Stimulated activated CD4-positive, alpha-beta T cell treated with anti-CD3 and anti-CD28 coated beads, Interleukin-1b, Interleukin-23, amount 100 ng/mL, for 4 hours (primary cell): ENCODE data around the gene SEMA5A.

Experiments used
- DNase-seq, 2 donors: peaks; one replicate each; pipeline ENCODE4 v3.0.0-alpha.2; 2020; ENCODE audit warnings: low read depth in 2 of 2

Gene SEMA5A

DNA sequence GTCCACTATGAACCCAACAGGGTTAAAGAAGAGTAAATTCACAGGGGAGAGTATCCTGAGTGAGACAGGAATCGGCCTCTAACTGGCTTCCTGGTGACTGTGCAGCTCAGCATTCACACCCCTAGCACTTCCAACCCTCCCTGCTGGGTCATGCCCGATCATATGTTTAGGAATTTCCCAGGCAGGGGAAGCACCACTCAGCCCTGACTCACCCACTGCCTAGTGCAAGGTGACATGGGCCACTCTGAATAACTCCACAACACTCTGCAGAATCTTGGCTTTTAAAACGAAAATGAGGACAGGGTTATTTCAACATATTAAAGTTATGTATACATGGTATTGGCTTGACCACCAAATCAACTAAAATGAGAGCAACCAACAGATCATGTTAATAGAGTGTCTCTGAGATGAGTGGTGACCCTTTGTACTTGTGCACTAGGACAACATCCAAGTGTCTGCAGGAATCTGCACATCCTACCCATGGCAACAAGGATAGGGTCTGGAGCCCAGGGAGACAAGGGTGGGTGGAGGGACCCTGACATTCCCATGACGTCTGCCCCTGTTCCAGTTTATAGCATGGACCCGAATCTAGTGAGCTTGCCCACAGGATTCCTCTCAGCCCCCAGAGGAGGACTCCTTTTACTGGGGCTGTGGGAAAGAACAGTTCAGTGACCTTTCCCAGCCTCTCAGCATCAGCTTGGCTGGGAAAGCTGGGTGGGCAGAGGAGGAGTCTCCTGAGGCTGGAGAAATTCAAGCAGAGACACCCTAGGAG, 485.8 kb downstream of the SEMA5A start:
- DNase-seq: no peak

GRCh38 chr5:9058666-9059065, 487.2 kb downstream of the SEMA5A start:
- DNase-seq: no peak

DNA sequence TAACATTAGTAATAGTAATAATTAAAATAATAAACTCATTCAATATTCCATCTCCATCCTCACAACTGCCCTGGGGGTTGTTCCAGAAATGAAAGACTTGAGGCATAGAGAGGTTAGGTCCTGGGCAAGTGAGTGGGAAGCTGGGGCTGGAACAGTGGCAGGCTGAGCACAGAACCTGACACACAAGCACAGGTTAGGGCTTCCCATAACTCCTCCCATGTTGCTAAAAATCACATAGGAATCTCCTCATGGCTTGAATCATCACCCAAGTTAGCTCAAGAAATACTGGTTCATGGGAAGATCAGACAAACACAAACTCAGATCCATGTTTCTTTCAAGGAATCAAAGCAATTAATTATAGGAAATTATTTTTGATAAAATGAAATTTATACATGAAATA, 487.7 kb downstream of the SEMA5A start:
- DNase-seq: no peak

- no peak for DNase-seq
Measured at GRCh38 chr5:9057406-9058000, 488.4 kb downstream of the SEMA5A start.

DNA sequence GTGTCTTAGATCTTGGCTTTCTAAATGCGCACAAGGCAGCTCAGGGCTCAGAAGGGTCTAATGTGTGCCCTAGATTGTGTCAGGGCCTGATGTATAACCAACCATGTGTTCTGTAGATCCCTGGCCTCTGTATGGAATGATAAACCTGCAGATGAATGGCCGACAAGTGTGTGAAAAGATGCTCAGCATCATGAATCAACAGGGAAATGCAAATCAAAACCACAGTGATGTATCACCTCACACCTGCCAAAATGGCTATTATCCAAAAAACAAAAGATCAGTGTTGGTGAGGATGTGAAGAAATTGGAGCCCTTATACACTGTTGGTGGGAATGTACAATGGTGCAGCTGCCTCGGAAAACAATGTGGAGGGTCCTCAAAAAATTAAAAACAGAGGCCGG, 489.8 kb downstream of the SEMA5A start:
- DNase-seq: no peak

DNA sequence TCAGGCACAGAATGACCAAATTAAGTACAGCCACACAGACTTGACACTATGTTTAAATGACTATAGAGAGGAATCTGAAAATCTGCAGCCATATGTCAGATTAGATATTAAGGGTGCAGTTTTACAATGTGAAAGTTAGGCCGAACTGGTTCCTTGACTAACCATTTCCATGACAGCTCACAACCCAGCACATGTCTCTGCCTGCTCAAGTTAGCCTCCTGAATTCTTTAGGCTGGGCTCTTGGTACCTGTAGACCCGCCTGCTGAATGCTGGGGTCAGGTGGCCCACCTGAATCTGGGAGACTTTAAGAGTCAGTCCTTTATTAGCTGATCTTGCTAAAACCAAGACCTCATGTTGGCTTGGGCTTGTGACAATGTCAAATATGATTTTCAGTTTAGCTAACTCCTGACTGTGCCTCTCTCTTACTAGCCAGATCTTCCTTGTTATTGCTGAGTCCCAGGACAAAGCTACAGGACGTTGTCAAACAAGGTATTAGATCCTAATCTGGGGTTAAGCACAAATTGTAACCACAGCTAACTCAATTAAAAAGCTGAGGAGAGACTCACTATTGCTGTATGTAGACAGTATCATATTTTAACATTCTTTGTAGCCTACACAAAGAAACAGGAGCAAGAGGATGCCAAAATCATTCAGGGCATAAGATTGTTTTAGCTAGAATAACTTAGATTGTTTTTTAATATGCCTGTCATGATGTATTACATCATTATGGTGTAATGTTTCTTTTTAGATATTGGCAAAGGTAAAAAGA, 490.9 kb downstream of the SEMA5A start:
- DNase-seq: no peak

GRCh38 chr5:9054322-9054721, 491.6 kb downstream of the SEMA5A start:
- DNase-seq: no peak

DNA sequence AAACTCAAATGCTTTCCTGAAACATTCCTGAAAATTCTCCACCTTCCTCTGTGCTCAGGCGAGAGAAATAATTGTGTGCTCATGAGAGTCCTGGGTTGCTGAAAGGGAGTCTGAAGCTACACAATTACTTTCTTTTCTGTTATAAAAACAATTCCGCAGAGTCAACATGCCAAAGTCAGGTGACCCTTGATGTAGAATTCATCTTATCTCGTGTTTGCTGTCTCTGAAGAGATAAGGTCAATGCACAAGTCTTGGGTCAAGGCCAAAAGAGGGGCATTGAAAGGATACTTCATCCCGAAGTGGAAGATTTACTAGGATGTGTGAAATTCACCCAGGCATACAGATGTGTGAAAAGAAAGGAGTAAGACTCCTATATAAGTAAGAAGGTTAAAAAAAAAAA, 493.5 kb downstream of the SEMA5A start:
- no peak for DNase-seq

GRCh38 chr5:9051779-9052178, 494.1 kb downstream of the SEMA5A start:
- no peak for DNase-seq

DNA sequence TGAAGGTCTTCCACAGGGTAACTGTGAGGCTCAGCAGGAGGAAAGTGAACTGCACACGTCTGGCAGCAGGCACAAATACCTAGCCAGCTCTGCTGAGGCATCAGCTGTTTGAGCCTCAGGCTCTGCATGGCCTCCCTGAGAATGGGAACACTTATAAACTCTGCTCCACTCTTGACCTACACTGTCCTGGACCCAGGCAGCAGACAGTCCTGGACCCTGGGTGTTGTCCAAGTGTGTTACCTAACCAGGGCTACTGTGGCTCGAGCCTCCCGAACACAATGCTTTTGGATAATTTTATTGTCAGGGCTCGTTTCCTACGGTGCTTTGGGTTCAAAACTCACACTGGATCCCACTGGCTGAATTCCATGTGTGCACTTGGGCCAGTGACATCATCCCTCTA, 497.9 kb downstream of the SEMA5A start:
- no peak for DNase-seq

GRCh38 chr5:9046756-9047481, 499.0 kb downstream of the SEMA5A start:
- DNase-seq: no peak

DNA sequence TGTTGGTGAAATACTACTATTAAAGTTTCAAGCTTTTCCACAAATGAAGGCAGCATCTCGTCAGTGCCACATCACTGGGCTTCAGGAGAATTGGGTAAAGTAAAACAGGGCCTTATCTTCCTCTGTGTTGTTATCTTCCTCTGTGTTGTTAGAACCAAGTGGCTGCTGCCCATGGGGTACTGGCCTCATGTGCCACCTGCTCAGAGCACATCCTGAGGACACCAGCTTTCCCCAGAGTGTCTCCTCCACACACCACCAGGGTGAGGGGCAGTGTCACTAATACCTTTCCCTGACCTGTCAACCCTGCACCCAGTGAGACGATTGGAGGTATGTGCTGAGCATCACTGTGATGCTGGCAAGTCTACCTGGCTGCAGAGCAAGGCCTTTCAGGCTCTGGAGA, 499.9 kb downstream of the SEMA5A start:
- DNase-seq: no peak

DNA sequence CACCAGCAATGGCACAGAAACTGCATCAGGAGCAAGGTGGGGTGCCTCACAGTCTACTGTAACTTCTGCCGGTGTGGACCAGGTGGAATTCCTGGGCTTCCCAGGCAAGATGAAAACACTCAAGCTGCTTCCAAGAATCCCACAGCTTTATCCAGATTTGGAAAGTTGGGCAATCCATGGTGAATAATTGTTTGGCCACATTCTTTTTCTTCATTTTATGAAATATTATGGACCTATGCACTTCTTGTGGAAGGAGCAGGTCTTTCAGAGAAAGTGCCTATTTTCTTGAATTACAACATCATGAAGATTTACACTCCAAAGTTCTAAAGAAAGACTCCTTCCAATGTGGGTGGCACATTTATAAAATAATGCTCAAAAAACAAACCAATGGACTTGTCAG, 503.6 kb downstream of the SEMA5A start:
- DNase-seq: no peak

DNA sequence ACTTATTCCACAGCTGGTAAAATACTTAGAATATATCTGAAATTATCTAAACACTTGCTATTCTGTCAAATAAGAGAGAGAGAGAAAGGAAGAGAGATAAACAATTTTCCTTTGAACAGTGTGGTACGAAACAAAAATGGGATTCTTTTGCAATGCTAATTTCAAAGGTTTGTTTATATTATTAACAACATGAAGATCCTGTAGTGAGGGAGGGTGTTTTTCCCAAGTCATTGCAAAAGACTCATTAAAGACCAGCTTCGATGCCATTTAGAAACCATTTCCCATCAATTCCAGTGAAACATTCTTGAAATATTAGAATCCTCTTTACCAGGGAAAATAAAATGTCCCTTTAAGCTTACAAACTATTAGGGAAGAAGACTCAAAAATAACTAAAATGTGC, 505.4 kb downstream of the SEMA5A start:
- DNase-seq: no peak

- DNase-seq: no peak
Measured at GRCh38 chr5:9037048-9037447, 508.8 kb downstream of the SEMA5A start.

GRCh38 chr5:9035346-9035745, 510.5 kb downstream of the SEMA5A start:
- no peak for DNase-seq

GRCh38 chr5:9034649-9035048, 511.2 kb downstream of the SEMA5A start:
- DNase-seq: no peak

GRCh38 chr5:9033524-9033923, 512.4 kb downstream of the SEMA5A start:
- DNase-seq: no peak

DNA sequence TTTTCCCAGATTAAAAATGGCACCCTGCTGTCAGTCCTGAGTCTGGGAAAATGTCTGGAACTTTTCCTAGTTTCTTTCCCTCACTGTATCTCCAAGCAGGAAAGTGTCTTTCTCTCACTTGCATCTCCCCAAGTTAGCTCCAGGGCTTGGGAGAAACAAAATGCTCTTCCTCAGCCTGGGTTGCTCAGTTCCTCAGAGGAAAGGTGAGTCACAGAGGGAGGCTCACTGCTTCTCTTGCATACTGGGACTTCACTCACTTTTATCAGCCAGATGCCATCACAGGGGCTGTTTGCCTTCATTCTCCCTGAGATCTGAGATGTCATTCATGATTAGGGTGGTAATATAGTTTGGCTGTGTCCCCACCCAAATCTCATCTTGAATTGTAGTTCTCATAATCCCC, 519.9 kb downstream of the SEMA5A start:
- no peak for DNase-seq

DNA sequence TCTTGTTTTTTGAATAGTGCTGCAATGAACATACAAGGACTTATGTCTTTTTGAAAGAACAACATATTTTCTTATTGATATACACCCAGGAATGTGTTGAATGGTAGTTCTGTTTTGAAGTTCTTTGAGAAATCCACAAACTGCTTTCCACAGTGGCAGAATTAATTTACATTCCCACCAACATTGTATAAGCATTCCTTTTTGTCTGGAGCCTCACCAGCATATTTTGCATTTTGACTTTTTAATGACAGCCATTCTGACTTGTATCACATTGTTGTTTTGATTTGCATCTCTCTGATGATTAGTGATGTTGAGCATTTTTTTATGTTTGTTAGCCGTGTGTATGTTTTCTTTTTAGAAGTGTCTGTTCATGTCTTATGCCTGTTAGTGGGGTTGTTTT, 524.9 kb downstream of the SEMA5A start:
- DNase-seq: no peak

GRCh38 chr5:9015937-9016270, 530.0 kb downstream of the SEMA5A start:
- DNase-seq: no peak

DNA sequence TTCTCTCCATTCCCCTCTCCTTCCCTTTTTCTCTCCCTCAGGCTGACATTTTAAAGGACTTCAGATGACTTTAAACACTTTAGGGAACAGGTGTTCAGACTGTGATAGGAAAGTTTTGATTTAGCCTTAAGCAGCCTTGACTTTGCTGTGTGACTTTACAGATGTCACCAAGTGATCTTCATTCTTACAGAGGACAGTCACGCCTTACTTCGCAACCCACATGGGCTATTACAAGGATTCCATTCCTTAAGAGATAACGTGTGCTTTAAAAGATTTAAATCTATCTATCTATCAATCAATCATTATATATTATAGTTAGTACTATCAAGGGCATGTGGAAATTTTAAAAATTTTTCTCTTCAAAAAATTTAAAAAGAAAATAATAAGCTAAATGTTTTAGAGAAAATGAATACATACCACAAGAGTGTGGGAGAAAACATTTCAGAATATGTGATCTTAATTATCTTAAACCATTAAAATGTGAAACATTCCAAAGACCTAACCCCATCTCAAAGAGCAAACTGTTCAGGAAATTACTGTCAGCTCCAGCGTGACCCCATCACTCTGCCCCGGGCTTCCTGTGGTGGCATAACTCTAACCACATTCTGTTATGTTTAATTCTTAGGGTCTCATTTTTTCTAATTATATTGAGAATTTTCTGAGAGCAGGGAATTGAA, 530.5 kb downstream of the SEMA5A start:
- no peak for DNase-seq
